SU-DHL-6 (cell line): Measurements from ENCODE around the gene CCNL1.

Source experiments
- EZH2phosphoT487 ChIP-seq: fragments of 200-600 bp; sonication (generic), shearing (Covaris generic); conservative IDR thresholded peaks from 2 replicates; pipeline ENCODE4 v1.6.1; 2018; ENCODE audit warnings: mild to moderate bottlenecking, antibody characterized with exemption, low read length, moderate library complexity, mixed read lengths
- TF ChIP-seq, protein P1 (sequence below): fragments of 200-600 bp; sonication (generic); IDR thresholded peaks from one replicate; pipeline ENCODE4 v1.5.1; 2017; ENCODE audit warnings: antibody characterized with exemption, mild to moderate bottlenecking, low read length, moderate library complexity; ENCODE audit not compliant: insufficient read depth, poor library complexity, severe bottlenecking

DNA sequence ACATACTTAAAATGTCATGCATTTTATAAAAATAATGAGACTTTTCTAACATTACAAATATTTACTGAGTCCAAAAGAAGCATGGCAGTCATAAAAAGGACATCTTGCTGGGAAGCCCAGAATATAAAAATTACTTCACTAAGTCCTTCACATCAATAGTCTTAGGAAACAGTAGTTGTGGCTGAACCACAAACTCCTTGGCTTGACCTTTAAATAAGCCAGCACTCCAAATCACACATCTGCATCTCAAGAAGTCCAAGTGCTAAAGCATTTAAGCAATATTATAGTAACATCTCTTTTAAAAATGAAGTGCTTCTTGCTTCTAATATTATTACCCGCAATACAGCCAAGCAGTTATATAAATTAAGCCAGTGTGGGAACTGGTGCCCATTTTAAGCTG lies 8.8 kb downstream of the CCNL1 start:
- TF ChIP-seq, protein P1, sequence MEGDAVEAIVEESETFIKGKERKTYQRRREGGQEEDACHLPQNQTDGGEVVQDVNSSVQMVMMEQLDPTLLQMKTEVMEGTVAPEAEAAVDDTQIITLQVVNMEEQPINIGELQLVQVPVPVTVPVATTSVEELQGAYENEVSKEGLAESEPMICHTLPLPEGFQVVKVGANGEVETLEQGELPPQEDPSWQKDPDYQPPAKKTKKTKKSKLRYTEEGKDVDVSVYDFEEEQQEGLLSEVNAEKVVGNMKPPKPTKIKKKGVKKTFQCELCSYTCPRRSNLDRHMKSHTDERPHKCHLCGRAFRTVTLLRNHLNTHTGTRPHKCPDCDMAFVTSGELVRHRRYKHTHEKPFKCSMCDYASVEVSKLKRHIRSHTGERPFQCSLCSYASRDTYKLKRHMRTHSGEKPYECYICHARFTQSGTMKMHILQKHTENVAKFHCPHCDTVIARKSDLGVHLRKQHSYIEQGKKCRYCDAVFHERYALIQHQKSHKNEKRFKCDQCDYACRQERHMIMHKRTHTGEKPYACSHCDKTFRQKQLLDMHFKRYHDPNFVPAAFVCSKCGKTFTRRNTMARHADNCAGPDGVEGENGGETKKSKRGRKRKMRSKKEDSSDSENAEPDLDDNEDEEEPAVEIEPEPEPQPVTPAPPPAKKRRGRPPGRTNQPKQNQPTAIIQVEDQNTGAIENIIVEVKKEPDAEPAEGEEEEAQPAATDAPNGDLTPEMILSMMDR = no peak
- TF ChIP-seq EZH2phosphoT487 = no peak
